ENCODE data around the gene CELF3.

Gene CELF3

DNA sequence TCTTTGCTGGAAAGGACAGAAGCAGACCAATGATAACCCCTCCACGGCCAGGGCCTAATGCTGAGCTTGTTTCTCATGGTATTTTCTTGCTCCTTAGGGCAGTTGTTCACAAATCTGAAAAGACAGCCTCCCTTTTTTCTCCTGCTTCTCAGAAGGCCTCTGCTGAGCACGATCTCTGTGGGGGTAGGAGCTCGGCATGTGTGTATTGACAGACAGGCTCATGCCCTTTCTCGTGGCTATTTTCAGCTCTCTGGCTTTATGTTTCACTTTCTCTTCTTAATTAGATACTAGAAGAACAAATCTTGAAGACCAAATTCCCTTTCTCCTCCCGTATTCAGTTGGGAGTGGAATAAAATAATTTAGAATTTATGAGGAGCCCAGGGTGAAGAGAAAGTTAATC, 4.0 kb upstream of the CELF3 start:
- DNase-seq (ENCODE audit: low read depth, low spot score): no peak
- Histone ChIP-seq H3K4me1 (ENCODE audit: control insufficient read depth, insufficient read depth, low read length) (0 out of 2 replicates have a peak, but pooled peaks cover 2% of the 10 kb centered on the region), H3K27ac (ENCODE audit: low read length) (no peak overlapping the region), H3K9me3 (ENCODE audit: control insufficient read depth, insufficient read depth, low read length) (no peaks in the 10 kb centered on the region), H3K27me3 (ENCODE audit: control insufficient read depth, insufficient read depth, low read length) (peaks cover 14% of the 10 kb centered on the region; the same call in 1 of the 2 replicates), H3K36me3 (ENCODE audit: control insufficient read depth, insufficient read depth, low read length) (no peaks in the 10 kb centered on the region), H3K4me3 (ENCODE audit: low read length) (no peak overlapping the region)
- WGBS (ENCODE audit: insufficient coverage, insufficient read length): no CpG with 5 or more reads among the region's 5 CpGs

DNA sequence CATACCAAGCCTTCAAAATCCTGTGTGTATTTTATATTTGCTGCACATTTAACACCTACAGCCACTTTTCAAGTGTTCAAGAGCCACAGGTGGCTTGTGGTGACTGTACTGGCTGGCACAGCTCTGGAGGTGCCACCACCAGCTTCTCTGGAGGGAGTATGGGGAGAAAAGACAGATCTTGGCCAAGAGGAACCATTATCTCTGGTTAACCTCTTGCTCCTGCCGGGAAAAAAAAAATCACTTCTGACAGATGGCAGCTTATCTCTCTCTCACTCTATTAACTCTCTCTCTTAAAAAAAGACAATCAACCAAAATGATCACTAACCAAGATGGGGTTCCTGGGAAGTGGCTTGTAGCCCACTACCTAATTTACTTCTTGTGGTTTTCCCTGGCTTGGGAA, 3.5 kb upstream of the CELF3 start:
- Histone ChIP-seq H3K4me1 (ENCODE audit: control insufficient read depth, insufficient read depth, low read length) (0 out of 2 replicates have a peak, but pooled peaks cover 2% of the 10 kb centered on the region), H3K9me3 (ENCODE audit: control insufficient read depth, insufficient read depth, low read length) (no peaks in the 10 kb centered on the region), H3K36me3 (ENCODE audit: control insufficient read depth, insufficient read depth, low read length) (no peaks in the 10 kb centered on the region), H3K4me3 (ENCODE audit: low read length) (no peak overlapping the region), H3K27me3 (ENCODE audit: control insufficient read depth, insufficient read depth, low read length) (peaks cover 14% of the 10 kb centered on the region; the same call in 1 of the 2 replicates), H3K27ac (ENCODE audit: low read length) (no peak overlapping the region)
- no CpG with 5 or more reads among the region's 1 CpG for WGBS (ENCODE audit: insufficient coverage, insufficient read length)
- no peak for DNase-seq (ENCODE audit: low read depth, low spot score)

- no peak for DNase-seq (ENCODE audit: low read depth, low spot score)
- H3K4me1 ChIP-seq (ENCODE audit: control insufficient read depth, insufficient read depth, low read length): 0 out of 2 replicates have a peak, but pooled peaks cover 2% of the 10 kb centered on the region
- H3K9me3 ChIP-seq (ENCODE audit: control insufficient read depth, insufficient read depth, low read length): no peaks in the 10 kb centered on the region
- H3K36me3 ChIP-seq (ENCODE audit: control insufficient read depth, insufficient read depth, low read length): no peaks in the 10 kb centered on the region
- no peak overlapping the region for H3K4me3 ChIP-seq (ENCODE audit: low read length)
- peaks cover 12% of the 10 kb centered on the region; the same call in 1 of the 2 replicates for H3K27me3 ChIP-seq (ENCODE audit: control insufficient read depth, insufficient read depth, low read length)
- H3K27ac ChIP-seq (ENCODE audit: low read length): no peak overlapping the region
- WGBS (ENCODE audit: insufficient coverage, insufficient read length): no CpG with 5 or more reads among the region's 4 CpGs
Measured at GRCh38 chr1:151718666-151719065, 2.1 kb upstream of the CELF3 start.

DNA sequence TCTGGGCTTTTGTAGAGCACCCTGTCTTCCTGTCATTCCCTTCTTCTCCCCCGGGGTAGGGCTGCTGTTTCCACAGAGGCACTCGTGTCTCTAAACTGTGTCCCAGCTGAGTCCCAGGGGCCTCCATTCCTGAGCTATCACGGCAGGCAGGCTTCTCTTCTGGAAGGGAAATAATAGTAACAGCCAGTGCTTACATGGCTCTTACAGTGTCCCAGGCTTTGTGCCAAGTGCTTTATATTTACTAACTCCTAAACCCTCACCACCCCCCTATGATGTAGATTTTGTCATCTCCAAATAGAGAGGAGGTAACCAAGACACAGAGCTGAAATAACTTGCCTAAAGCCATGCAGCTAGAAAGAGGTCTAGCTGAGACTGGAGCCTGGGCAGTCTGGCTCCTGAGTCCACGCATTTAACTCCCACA, 1.4 kb upstream of the CELF3 start:
- DNase-seq (ENCODE audit: low read depth, low spot score): no peak
- H3K27me3 ChIP-seq (ENCODE audit: control insufficient read depth, insufficient read depth, low read length): peaks cover 12% of the 10 kb centered on the region; the same call in 1 of the 2 replicates
- H3K9me3 ChIP-seq (ENCODE audit: control insufficient read depth, insufficient read depth, low read length): no peaks in the 10 kb centered on the region
- WGBS (ENCODE audit: insufficient coverage, insufficient read length): no CpG with 5 or more reads among the region's 4 CpGs
- H3K4me3 ChIP-seq (ENCODE audit: low read length): no peak overlapping the region
- H3K4me1 ChIP-seq (ENCODE audit: control insufficient read depth, insufficient read depth, low read length): 0 out of 2 replicates have a peak, but pooled peaks cover 2% of the 10 kb centered on the region
- H3K27ac ChIP-seq (ENCODE audit: low read length): no peak overlapping the region
- no peaks in the 10 kb centered on the region for H3K36me3 ChIP-seq (ENCODE audit: control insufficient read depth, insufficient read depth, low read length)

DNA sequence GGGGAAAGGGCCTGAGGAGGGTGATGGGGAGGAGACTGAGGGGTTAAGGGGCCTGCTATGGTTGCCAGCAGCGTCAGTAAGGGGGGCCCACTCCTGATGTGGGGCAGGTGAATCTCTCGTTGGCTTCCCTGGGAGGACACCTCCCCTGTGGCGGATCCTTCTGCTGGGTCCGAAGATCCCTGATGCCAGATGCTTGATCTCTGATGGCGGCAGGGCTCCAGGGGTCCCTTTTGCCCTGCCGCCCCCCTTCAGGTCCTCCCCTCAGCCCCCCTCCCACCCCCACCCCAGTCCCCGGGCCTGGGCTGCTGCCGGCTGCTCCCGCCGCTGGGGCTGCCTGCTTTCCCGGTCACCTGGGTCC, 219 bp downstream of the CELF3 start:
- Histone ChIP-seq H3K27me3 (ENCODE audit: control insufficient read depth, insufficient read depth, low read length) (peaks cover 4% of the 10 kb centered on the region; the same call in 1 of the 2 replicates), H3K4me3 (ENCODE audit: low read length) (peak overlapping the region; percentile 30; the same call in 1 of the 2 replicates), H3K36me3 (ENCODE audit: control insufficient read depth, insufficient read depth, low read length) (no peaks in the 10 kb centered on the region), H3K27ac (ENCODE audit: low read length) (no peak overlapping the region), H3K9me3 (ENCODE audit: control insufficient read depth, insufficient read depth, low read length) (no peaks in the 10 kb centered on the region), H3K4me1 (ENCODE audit: control insufficient read depth, insufficient read depth, low read length) (0 out of 2 replicates have a peak, but pooled peaks cover 2% of the 10 kb centered on the region)
- WGBS (ENCODE audit: insufficient coverage, insufficient read length): no CpG with 5 or more reads among the region's 11 CpGs
- no peak for DNase-seq (ENCODE audit: low read depth, low spot score)

- Histone ChIP-seq H3K4me3 (ENCODE audit: low read length) (peak overlapping the region; percentile 30; the same call in 1 of the 2 replicates), H3K27ac (ENCODE audit: low read length) (no peak overlapping the region), H3K9me3 (ENCODE audit: control insufficient read depth, insufficient read depth, low read length) (no peaks in the 10 kb centered on the region), H3K36me3 (ENCODE audit: control insufficient read depth, insufficient read depth, low read length) (no peaks in the 10 kb centered on the region), H3K27me3 (ENCODE audit: control insufficient read depth, insufficient read depth, low read length) (peaks cover 4% of the 10 kb centered on the region; the same call in 1 of the 2 replicates), H3K4me1 (ENCODE audit: control insufficient read depth, insufficient read depth, low read length) (0 out of 2 replicates have a peak, but pooled peaks cover 2% of the 10 kb centered on the region)
- DNase-seq (ENCODE audit: low read depth, low spot score): no peak
- no CpG with 5 or more reads among the region's 17 CpGs for WGBS (ENCODE audit: insufficient coverage, insufficient read length)
Measured at GRCh38 chr1:151715726-151716404, 738 bp downstream of the CELF3 start.

- Histone ChIP-seq H3K36me3 (ENCODE audit: control insufficient read depth, insufficient read depth, low read length) (no peaks in the 10 kb centered on the region), H3K4me3 (ENCODE audit: low read length) (no peak overlapping the region), H3K4me1 (ENCODE audit: control insufficient read depth, insufficient read depth, low read length) (0 out of 2 replicates have a peak, but pooled peaks cover 2% of the 10 kb centered on the region), H3K9me3 (ENCODE audit: control insufficient read depth, insufficient read depth, low read length) (no peaks in the 10 kb centered on the region), H3K27ac (ENCODE audit: low read length) (no peak overlapping the region), H3K27me3 (ENCODE audit: control insufficient read depth, insufficient read depth, low read length) (peaks cover 4% of the 10 kb centered on the region; the same call in 1 of the 2 replicates)
- DNase-seq (ENCODE audit: low read depth, low spot score): no peak
- WGBS (ENCODE audit: insufficient coverage, insufficient read length): no CpG with 5 or more reads among the region's 10 CpGs
Measured at GRCh38 chr1:151714820-151715725, 1.5 kb downstream of the CELF3 start.

- no peak for DNase-seq (ENCODE audit: low read depth, low spot score)
- 0 out of 2 replicates have a peak, but pooled peaks cover 2% of the 10 kb centered on the region for H3K4me1 ChIP-seq (ENCODE audit: control insufficient read depth, insufficient read depth, low read length)
- no CpG with 5 or more reads among the region's 2 CpGs for WGBS (ENCODE audit: insufficient coverage, insufficient read length)
Measured at GRCh38 chr1:151713874-151714273, 2.7 kb downstream of the CELF3 start.

DNA sequence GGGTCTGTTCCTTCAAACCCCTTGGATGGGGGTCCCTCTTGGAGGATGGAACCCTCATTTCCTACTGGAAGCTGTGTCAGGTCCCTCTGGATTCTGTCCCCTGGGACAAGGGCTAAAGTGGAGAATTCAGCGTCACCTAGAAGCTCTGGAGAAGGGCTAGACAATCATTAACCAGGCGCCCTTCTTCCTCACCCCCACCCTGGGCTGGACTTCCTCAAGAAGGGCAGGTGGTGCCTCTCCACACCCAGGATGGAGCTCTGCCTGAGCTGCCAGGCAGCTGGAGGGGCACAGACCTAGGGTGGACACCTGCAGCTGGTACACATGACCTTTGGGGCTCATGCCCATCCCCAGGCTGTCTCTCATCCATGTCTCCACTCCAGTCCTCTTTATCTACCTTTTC, 3.6 kb downstream of the CELF3 start:
- H3K27me3 ChIP-seq (ENCODE audit: control insufficient read depth, insufficient read depth, low read length): peaks cover 1% of the 10 kb centered on the region; the same call in 1 of the 2 replicates
- H3K27ac ChIP-seq (ENCODE audit: low read length): no peak overlapping the region
- no peak for DNase-seq (ENCODE audit: low read depth, low spot score)
- H3K4me3 ChIP-seq (ENCODE audit: low read length): no peak overlapping the region
- H3K9me3 ChIP-seq (ENCODE audit: control insufficient read depth, insufficient read depth, low read length): no peaks in the 10 kb centered on the region
- no peaks in the 10 kb centered on the region for H3K36me3 ChIP-seq (ENCODE audit: control insufficient read depth, insufficient read depth, low read length)
- WGBS (ENCODE audit: insufficient coverage, insufficient read length): no CpG with 5 or more reads among the region's 2 CpGs
- H3K4me1 ChIP-seq (ENCODE audit: control insufficient read depth, insufficient read depth, low read length): 0 out of 2 replicates have a peak, but pooled peaks cover 2% of the 10 kb centered on the region

More at GRCh38 chr1:151713874-151714273, 2.7 kb downstream of the CELF3 start:
- H3K27me3 ChIP-seq (ENCODE audit: control insufficient read depth, insufficient read depth, low read length): peaks cover 4% of the 10 kb centered on the region; the same call in 1 of the 2 replicates
- H3K36me3 ChIP-seq (ENCODE audit: control insufficient read depth, insufficient read depth, low read length): no peaks in the 10 kb centered on the region
- no peak overlapping the region for H3K27ac ChIP-seq (ENCODE audit: low read length)
- no peak overlapping the region for H3K4me3 ChIP-seq (ENCODE audit: low read length)
- no peaks in the 10 kb centered on the region for H3K9me3 ChIP-seq (ENCODE audit: control insufficient read depth, insufficient read depth, low read length)

- Histone ChIP-seq H3K4me1 (ENCODE audit: control insufficient read depth, insufficient read depth, low read length) (0 out of 2 replicates have a peak, but pooled peaks cover 2% of the 10 kb centered on the region), H3K36me3 (ENCODE audit: control insufficient read depth, insufficient read depth, low read length) (no peaks in the 10 kb centered on the region), H3K27ac (ENCODE audit: low read length) (no peak overlapping the region), H3K9me3 (ENCODE audit: control insufficient read depth, insufficient read depth, low read length) (no peaks in the 10 kb centered on the region), H3K27me3 (ENCODE audit: control insufficient read depth, insufficient read depth, low read length) (no peaks in the 10 kb centered on the region), H3K4me3 (ENCODE audit: low read length) (no peak overlapping the region)
- no CpG with 5 or more reads among the region's 10 CpGs for WGBS (ENCODE audit: insufficient coverage, insufficient read length)
- DNase-seq (ENCODE audit: low read depth, low spot score): no peak
Measured at GRCh38 chr1:151711951-151712350, 4.7 kb downstream of the CELF3 start.
